Adrenal gland (tissue), 12 donors: ENCODE measurements around the gene TTLL12. TPM values are rescaled to one million over a fixed set of nuclear protein-coding genes. Genes with fewer than 3 reads are reported as not detected.

Source experiments
- DNase-seq, 7 donors: peaks; one replicate each; pipeline ENCODE4 v3.0.0-alpha.2; 2019 to 2020
- H3K27ac ChIP-seq, 5 donors: fragments of 200-600 bp; sonication (generic) in 4 of 5; 1 replicate in 3 of 5; 2 replicates in 2 of 5; pipeline versions ENCODE4 v1.5.1 to v1.8.0; 2016 to 2020; ENCODE audit warnings: mild to moderate bottlenecking in 1 of 5
- H3K27me3 ChIP-seq: fragments of 200-600 bp; 2 replicates; pipeline ENCODE4 v1.8.0; 2021
- H3K36me3 ChIP-seq, 2 donors: fragments of 200-600 bp; replicated peaks in 1 of 2; 1 replicate in 1 of 2; 2 replicates in 1 of 2; pipeline versions ENCODE4 v1.5.1 to v1.8.0; 2018 to 2022
- H3K4me1 ChIP-seq, 2 donors: fragments of 200-600 bp; replicated peaks in 1 of 2; 1 replicate in 1 of 2; 2 replicates in 1 of 2; pipeline versions ENCODE4 v1.5.1 to v1.8.0; 2018 to 2021
- H3K4me3 ChIP-seq, 4 donors: fragments of 200-600 bp; sonication (generic) in 3 of 4; one replicate each; pipeline ENCODE4 v1.5.1; 2016 to 2018
- H3K9me3 ChIP-seq, 3 donors: fragments of 200-600 bp; sonication (generic) in 1 of 3; replicated peaks in 1 of 3; 1 replicate in 2 of 3; 2 replicates in 1 of 3; pipeline versions ENCODE4 v1.5.1 to v1.8.0; 2016 to 2021
- POLR2A ChIP-seq, 2 donors: fragments of 450-650 bp; IDR thresholded peaks; one replicate each; pipeline ENCODE4 v1.6.1; 2017; ENCODE audit warnings: antibody characterized with exemption in 2 of 2, mild to moderate bottlenecking in 2 of 2, moderate library complexity in 1 of 2
- WGBS, 4 donors: extraction: QIAGEN DNeasy Blood & Tissue Kit in 2 of 4; methylation state at CpG; one replicate each; pipeline versions ENCODE4 v1.1.5 to v1.1.7; 2013 to 2017; 5-methylcytosine and 5-hydroxymethylcytosine counted together
- intact Hi-C, 2 donors: fragments of 100-400 bp; cut with DNase I; formaldehyde crosslinking; loops; one replicate each; pipeline versions ENCODE4 v1.14.1 to v1.15.0; 2022 to 2023
- polyA plus RNA-seq, 3 donors: library from polyadenylated mRNA; stranded (reverse); fragments of 200-250 nt in 2 of 3; fragments of 350-450 nt in 1 of 3; fragmentation: Illumina TruSeq in 1 of 3; extraction: RNeasy Lipid Tissue Mini Kit (QIAGEN cat#74804) in 1 of 3; gene quantifications; one replicate each; pipeline ENCODE4 v1.2.3, GENCODE V29; 2013 to 2014
- total RNA-seq, 9 donors: library from RNA; depleted of rRNA in 4 of 9; stranded (reverse); fragments of >200 nt in 4 of 9; fragments of 120-200 nt in 1 of 9; fragmentation: NEBNext Ultra II Directional in 1 of 9; extraction: Animal tissue kit (Norgen Biotek cat#: 25700) in 1 of 9; gene quantifications; one replicate each; pipeline versions ENCODE4 v1.1.0 to v1.2.4, GENCODE V29; 2013 to 2023
- TF ChIP-seq, protein P1 (sequence below), 6 experiments: fragments of 450-650 bp in 4 of 6; fragments of 200-600 bp in 2 of 6; sonication (generic) in 1 of 6; IDR thresholded peaks; 1 replicate in 5 of 6; 2 replicates in 1 of 6; pipeline versions ENCODE4 v1.5.1 to v1.8.0; 2016 to 2021; ENCODE audit warnings: antibody characterized with exemption in 6 of 6, mild to moderate bottlenecking in 2 of 6, moderate library complexity in 1 of 6
- donor health status: healthy with polysubstance abuse.
- donor health status: Bipolar disorder and iron deficiency.
- donor health status: DM: yes; HTN: yes; CAD: no.
- donor health status: DM: no; HTN: no; CAD: no.
- donor health status: DM: no; HTN: no; CAD: no.
- donor health status: DM: yes; HTN: yes; CAD: no.

TTLL12 gene
- total and polyA plus RNA-seq, 12 donors: 22.6 to 85.2 (median 59.2) TPM

DNA sequence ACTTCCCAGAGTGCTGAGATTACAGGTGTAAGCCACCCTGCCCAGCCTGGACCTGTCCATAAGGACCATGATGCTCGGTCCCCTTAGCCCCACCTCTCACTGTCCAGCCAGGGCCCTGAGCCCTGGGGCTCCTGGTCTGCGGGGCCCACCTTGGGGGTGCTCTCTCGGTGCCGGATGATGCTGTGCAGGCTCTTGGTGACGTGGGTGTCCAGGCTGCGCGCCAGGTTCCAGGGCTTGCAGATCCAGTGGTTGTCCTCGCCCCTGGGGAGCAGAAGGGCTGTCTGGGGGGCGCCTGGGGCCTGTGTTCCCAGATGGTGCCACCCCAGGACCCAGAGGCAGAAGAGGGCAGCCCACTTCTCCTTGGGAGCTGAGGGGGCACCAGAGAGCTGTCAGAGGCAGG is 13.4 kb downstream of the TTLL12 start:
- no peak for DNase-seq
- 96 to 100% (median 96%) methylated on average over 1 to 9 of the region's 9 CpGs; no CpG with 5 or more reads in 1 of the 4 donors for WGBS, 4 donors
- H3K27ac ChIP-seq: no peak overlapping the region
- H3K36me3 ChIP-seq: peaks cover 0 to 61% of the 10 kb centered on the region in 2 donors
- TF ChIP-seq, protein P1, sequence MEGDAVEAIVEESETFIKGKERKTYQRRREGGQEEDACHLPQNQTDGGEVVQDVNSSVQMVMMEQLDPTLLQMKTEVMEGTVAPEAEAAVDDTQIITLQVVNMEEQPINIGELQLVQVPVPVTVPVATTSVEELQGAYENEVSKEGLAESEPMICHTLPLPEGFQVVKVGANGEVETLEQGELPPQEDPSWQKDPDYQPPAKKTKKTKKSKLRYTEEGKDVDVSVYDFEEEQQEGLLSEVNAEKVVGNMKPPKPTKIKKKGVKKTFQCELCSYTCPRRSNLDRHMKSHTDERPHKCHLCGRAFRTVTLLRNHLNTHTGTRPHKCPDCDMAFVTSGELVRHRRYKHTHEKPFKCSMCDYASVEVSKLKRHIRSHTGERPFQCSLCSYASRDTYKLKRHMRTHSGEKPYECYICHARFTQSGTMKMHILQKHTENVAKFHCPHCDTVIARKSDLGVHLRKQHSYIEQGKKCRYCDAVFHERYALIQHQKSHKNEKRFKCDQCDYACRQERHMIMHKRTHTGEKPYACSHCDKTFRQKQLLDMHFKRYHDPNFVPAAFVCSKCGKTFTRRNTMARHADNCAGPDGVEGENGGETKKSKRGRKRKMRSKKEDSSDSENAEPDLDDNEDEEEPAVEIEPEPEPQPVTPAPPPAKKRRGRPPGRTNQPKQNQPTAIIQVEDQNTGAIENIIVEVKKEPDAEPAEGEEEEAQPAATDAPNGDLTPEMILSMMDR (IDR thresholded peaks at IDR 0.05): no peak
- TF ChIP-seq POLR2A (IDR thresholded peaks at IDR 0.05): no peak
- intact Hi-C loops: no loop called here
- no peaks in the 10 kb centered on the region for H3K9me3 ChIP-seq
- H3K4me1 ChIP-seq: no peaks in the 10 kb centered on the region
- H3K27me3 ChIP-seq: no peaks in the 10 kb centered on the region
- no peak overlapping the region for H3K4me3 ChIP-seq

DNA sequence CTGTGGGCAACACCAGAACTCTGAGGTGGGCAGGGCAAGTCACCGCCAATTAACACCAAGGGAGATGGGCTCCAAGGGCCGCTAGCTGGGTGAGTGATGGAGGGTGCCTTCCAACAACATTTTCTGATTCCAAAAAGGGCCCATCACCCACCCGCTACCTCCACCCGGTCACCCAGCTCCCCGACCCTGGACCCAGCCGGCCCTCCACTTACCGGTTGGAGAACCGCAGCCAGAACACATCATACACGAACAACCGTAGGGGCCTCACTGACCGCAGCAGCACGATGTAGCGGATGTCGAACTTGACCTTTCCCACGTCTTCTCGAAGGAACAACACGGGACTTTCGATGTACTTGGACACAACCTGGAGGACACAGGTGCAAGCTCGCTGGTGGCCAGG is 14.7 kb downstream of the TTLL12 start:
- Histone ChIP-seq H3K27ac (no peak overlapping the region), H3K4me3 (no peak overlapping the region), H3K4me1 (no peaks in the 10 kb centered on the region), H3K9me3 (no peaks in the 10 kb centered on the region), H3K27me3 (no peaks in the 10 kb centered on the region), H3K36me3 (peaks cover 0 to 73% of the 10 kb centered on the region in 2 donors)
- peak in 1 of 7 donors; percentile 6 for DNase-seq
- intact Hi-C loops: no loop called here
- TF ChIP-seq, protein P1 (IDR thresholded peaks at IDR 0.05): no peak
- no peak for TF ChIP-seq POLR2A (IDR thresholded peaks at IDR 0.05)
- WGBS, 4 donors: 84 to 95% (median 92%) methylated on average over 17 to 19 of the region's 19 CpGs

DNA sequence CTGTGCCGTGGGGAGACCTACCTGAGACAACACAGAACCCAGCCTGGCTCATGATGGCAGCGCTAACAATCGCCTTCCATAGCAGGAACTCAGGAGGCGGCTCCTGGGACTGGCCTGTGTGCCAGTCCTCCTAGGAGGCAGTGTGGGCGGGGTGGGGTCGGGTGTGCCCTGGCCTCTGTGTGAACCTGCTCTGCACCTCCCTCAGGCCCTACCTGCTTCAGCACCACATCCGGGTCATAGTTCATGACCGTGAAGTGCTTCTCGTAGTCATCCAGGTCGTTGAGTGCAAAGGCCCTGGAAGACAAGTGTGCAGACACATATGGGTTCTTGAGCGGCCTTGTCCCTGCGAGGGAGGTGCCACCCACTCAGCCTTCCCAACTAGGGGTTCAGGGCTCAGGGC is 15.3 kb downstream of the TTLL12 start:
- no peak overlapping the region for H3K27ac ChIP-seq
- H3K36me3 ChIP-seq: peaks cover 0 to 73% of the 10 kb centered on the region in 2 donors
- no peaks in the 10 kb centered on the region for H3K9me3 ChIP-seq
- H3K4me1 ChIP-seq: no peaks in the 10 kb centered on the region
- WGBS, 4 donors: 78 to 86% (median 82%) methylated on average over 4 to 12 of the region's 12 CpGs
- DNase-seq: no peak
- intact Hi-C loops: no loop called here
- no peaks in the 10 kb centered on the region for H3K27me3 ChIP-seq
- TF ChIP-seq, protein P1 (IDR thresholded peaks at IDR 0.05): no peak
- no peak for TF ChIP-seq POLR2A (IDR thresholded peaks at IDR 0.05)
- no peak overlapping the region for H3K4me3 ChIP-seq

DNA sequence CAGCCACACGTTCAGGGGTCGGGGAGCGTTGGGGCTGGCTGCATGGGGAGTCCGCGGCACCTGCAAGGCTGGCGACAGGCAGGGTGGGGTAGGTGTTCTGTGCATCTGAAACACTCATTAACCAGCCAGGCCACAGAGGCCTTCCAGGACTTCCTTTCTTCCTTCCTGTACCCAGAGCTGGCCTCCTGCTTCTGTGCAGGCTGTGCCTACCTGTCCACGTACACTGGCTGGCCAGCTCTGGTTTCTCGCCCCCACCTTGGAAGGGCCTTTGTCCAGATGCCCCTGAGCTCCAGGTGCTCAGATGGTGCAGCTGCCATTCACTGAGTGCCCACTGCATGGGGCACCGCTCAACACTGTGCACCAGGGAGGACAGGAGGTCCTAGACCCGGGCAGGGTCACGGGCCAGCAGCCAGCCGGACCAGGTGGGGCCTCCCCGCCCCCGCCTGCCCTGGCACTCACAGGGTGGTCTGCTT is 15.9 kb downstream of the TTLL12 start:
- Histone ChIP-seq H3K4me3 (no peak overlapping the region), H3K27ac (no peak overlapping the region), H3K36me3 (peaks cover 0 to 73% of the 10 kb centered on the region in 2 donors), H3K27me3 (no peaks in the 10 kb centered on the region), H3K4me1 (no peaks in the 10 kb centered on the region), H3K9me3 (no peaks in the 10 kb centered on the region)
- intact Hi-C loops: no loop called here
- 82 to 91% (median 87%) methylated on average over 6 to 14 of the region's 14 CpGs for WGBS, 4 donors
- no peak for TF ChIP-seq POLR2A (IDR thresholded peaks at IDR 0.05)
- TF ChIP-seq, protein P1 (IDR thresholded peaks at IDR 0.05): no peak
- no peak for DNase-seq
